Fibroblast of villous mesenchyme (primary cell): Measurements from ENCODE around the gene RAD51B. TPM values are rescaled to one million over a fixed set of nuclear protein-coding genes. Genes with fewer than 3 reads are reported as not detected.

Experiments
- DNase-seq: peaks from one replicate; pipeline ENCODE4 v3.0.0-alpha.2; 2010; ENCODE audit warnings: low read depth
- H3K4me3 ChIP-seq: 2 replicates; pipeline ENCODE4 v1.5.1; 2011; ENCODE audit warnings: low read depth, mild to moderate bottlenecking, low read length
- CTCF ChIP-seq: IDR thresholded peaks from 2 replicates; pipeline ENCODE4 v1.5.1; 2012; ENCODE audit warnings: low read depth, mild to moderate bottlenecking, low read length; ENCODE audit not compliant: insufficient read depth
- total RNA-seq: library from RNA; depleted of rRNA; stranded (reverse); fragments of >200 nt; gene quantifications from 2 replicates; pipeline ENCODE4 v1.2.3, GENCODE V29; 2012

RAD51B gene
- total RNA-seq, 1 donor: 22.0 TPM

- H3K4me3 ChIP-seq: no peak overlapping the region
- no peak for TF ChIP-seq CTCF
- DNase-seq: no peak
These were observed 788.4 kb downstream of the RAD51B start for GRCh38 chr14:68607867-68608573.

GRCh38 chr14:68608574-68608962 is 789.0 kb downstream of the RAD51B start:
- no peak for DNase-seq

GRCh38 chr14:68609012-68609411 is 789.4 kb downstream of the RAD51B start:
- H3K4me3 ChIP-seq: no peak overlapping the region
- TF ChIP-seq CTCF: no peak
- no peak for DNase-seq

More at GRCh38 chr14:68608574-68608962, 789.0 kb downstream of the RAD51B start:
- no peak overlapping the region for H3K4me3 ChIP-seq
- TF ChIP-seq CTCF: no peak

GRCh38 chr14:68610251-68610793 is 790.7 kb downstream of the RAD51B start:
- TF ChIP-seq CTCF: no peak
- H3K4me3 ChIP-seq: no peak overlapping the region
- DNase-seq: no peak

- TF ChIP-seq CTCF: no peak
- no peak overlapping the region for H3K4me3 ChIP-seq
- DNase-seq: no peak
These were observed 792.0 kb downstream of the RAD51B start for GRCh38 chr14:68611599-68611998.

- H3K4me3 ChIP-seq: no peak overlapping the region
- TF ChIP-seq CTCF: no peak
- peak; percentile 58 for DNase-seq
These were observed 792.5 kb downstream of the RAD51B start for GRCh38 chr14:68612049-68612448.

- no peak overlapping the region for H3K4me3 ChIP-seq
- no peak for TF ChIP-seq CTCF
- DNase-seq: peak; percentile 54
These were observed 796.8 kb downstream of the RAD51B start for GRCh38 chr14:68616221-68616902.
